Fibroblast of lung (primary cell): ENCODE measurements around the gene RIPOR2.

Experiments used
- EZH2 ChIP-seq: IDR thresholded peaks from 2 replicates; pipeline ENCODE4 v1.5.1; 2012; ENCODE audit warnings: low read length, control low read depth, mild to moderate bottlenecking; ENCODE audit errors: missing control alignments
- TF ChIP-seq, protein P1 (sequence below), 2 donors: IDR thresholded peaks in 1 of 2; conservative IDR thresholded peaks in 1 of 2; 1 replicate in 1 of 2; 2 replicates in 1 of 2; pipeline ENCODE4 v1.5.1; 2011 to 2012; ENCODE audit warnings: low read length in 2 of 2, control low read depth in 1 of 2, inconsistent platforms in 1 of 2, low read depth in 1 of 2, mild to moderate bottlenecking in 1 of 2

DNA sequence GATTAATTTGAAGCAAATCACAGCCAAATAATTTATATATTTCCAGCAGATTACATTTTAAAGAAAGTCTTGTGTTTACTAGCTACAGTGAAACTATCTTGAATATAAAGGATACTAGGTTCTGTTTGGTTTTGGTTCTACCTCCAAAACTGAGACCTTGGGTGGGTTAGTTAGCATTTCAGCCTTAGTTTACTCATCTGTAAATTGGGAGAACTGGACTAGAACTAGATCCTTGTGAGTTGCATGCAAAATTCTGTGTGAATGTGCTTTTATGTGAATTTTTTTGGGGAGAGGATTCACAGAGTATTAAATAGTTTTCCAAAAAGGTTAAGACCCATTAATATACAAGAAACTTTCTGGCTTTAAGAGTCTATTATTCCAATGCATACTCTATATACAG is 156.9 kb downstream of the RIPOR2 start:
- TF ChIP-seq, protein P1, sequence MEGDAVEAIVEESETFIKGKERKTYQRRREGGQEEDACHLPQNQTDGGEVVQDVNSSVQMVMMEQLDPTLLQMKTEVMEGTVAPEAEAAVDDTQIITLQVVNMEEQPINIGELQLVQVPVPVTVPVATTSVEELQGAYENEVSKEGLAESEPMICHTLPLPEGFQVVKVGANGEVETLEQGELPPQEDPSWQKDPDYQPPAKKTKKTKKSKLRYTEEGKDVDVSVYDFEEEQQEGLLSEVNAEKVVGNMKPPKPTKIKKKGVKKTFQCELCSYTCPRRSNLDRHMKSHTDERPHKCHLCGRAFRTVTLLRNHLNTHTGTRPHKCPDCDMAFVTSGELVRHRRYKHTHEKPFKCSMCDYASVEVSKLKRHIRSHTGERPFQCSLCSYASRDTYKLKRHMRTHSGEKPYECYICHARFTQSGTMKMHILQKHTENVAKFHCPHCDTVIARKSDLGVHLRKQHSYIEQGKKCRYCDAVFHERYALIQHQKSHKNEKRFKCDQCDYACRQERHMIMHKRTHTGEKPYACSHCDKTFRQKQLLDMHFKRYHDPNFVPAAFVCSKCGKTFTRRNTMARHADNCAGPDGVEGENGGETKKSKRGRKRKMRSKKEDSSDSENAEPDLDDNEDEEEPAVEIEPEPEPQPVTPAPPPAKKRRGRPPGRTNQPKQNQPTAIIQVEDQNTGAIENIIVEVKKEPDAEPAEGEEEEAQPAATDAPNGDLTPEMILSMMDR (conservative IDR thresholded peaks at IDR 0.05 in 1 of 2, IDR thresholded peaks at IDR 0.05 in 1 of 2; ENCODE audit: low read depth in 1 of 2, low read length in 2 of 2) = no peak
- TF ChIP-seq EZH2 = no peak
